NCI-H748 (cell line): ENCODE data around the gene WASF2.

Source experiments
- DNase-seq: peaks from one replicate; lab custom pipeline; 2025; ENCODE audit not compliant: unreplicated experiment; lab: John Stamatoyannopoulos, UW

WASF2 gene

GRCh38 chr1:27363766-27364695, 125.9 kb downstream of the WASF2 start:
- no peak for DNase-seq

GRCh38 chr1:27361553-27361952, 128.4 kb downstream of the WASF2 start:
- DNase-seq: no peak

- DNase-seq: no peak
Observed at GRCh38 chr1:27361044-27361402, 128.9 kb downstream of the WASF2 start.

DNA sequence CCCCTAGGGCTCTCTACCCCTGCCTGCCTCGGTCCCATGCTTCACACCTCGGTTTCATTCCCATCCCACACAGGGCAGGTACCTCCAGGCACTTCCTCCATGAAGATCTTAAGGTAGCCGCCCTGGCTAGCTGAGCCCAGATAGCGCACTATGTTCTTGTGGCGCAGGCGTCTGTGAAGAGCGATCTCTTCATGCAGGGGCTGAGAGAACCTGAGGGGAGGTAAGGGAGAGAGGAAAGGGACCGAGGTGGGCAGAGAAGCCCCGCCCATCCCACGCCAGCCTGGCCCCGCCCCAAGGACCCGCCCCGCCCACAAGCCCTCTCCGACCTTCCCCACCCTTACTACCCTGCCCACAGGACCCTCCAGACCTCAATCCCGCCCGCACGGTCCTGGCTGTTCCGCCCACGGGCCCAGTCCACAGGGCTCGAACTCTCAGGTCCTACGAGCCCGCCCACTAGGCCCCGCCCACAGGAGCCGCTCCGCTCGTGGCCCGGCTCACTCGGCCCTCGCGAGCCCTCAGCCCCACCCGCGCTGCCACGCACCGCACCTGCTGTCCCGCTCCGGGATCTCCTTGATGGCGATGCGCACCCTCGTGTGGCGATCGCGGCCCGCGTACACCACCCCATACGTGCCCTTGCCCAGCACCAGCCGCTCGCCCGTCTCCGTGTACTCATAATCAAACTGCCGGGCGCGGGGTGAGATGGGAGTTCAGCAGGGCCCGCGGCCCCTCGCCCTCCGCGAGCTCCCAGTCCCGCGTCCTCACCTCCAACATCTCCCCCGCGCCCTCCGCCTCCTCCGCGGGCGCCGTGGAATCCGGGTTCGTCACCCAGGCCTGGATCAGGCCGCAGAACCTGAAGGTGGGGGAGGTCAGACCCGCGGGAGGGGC, 129.6 kb downstream of the WASF2 start:
- no peak for DNase-seq

DNA sequence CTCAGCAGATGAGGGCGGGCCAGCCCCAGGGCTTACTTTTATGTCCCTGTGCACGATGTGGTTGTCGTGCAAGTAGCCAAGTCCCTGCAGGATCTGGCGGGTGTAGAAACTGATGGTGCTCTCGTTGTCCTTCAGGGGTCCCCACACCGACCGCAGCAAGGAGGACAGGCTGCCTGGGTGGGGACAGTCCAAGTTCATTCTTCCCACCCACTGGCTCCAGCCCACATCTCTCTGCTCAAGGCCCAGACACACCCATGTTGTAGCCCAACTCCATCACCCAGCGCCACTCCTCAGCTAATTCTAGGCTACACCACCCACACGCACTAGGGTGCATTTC, 130.2 kb downstream of the WASF2 start:
- no peak for DNase-seq

- DNase-seq: no peak
Observed at GRCh38 chr1:27358928-27359313, 131.0 kb downstream of the WASF2 start.

DNA sequence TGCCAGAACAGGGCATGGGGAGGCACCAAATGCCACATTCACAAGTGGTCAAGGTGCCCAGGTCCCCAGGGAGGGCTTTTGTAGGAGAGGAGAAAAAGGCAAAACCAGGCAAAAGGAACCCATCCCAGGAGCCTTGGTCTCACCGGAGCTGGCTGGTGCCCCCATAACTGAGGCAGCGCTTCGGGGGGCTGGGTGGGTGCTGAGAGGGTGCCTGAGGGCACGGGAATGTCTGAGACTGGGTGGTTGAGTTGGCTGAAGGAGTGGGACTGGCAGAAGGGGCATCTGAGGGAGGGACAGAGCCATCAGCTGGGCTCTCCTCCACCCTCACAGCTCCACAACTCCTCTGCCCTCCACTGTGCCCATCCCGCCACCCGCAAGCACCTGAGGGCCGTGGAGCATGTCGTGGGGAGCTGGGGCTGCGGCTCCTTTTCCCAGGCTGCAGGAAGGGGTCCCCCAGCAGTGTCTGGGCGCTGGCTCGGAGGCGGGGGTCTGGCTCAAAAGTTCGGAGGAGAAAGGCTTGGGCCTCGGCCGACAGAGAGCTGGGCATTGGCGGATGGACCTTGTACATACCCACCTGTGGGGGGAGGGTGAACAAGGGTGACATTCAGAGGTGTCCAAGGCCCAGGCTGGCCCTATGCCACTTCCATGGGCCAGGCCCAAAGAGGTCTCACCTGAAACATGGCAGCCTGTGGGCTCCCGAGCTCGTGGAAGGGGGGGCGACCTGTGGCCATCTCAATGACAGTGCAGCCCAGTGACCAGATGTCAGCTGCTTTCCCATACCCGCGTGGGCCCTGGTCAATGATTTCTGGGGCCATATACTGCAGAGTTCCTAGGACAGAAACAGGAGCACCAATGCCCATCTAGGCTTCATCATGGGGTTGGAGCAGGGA, 131.7 kb downstream of the WASF2 start:
- no peak for DNase-seq

DNA sequence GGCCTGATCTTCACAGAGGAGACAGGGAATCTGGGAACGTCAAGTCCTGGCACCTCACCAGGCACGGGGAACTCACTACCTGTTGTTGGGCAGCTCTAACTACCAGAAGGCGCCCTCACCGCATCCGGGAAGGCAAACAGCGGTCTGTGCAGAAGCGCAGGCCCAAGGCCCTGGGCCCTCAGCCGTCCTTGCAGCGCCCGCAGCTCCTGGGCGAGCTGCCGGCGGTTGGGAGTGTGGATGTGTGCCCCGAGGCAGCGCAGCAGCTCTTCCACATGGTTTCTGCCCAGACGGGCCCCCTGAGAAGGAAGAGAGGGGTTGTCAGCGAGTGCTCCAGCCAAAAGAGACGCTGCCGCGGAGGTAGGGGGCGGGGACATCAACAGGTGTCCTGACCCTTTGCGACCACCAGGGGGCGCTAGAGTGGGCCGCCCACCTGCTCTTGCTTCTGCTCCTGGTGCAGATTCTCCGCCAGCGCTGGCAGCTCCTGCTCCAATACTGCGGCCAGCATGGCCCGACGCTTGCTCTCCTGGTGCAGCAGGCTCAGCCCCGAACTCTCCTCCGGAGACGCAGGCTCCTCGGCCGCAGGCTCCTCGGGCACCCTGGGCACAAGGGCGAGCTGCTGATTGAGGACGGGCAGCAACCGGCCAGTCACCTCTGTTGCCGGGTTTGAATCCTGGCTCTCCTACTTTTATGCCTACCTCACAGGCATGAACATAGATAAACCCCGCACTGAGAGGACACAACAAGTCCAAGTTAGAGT, 132.5 kb downstream of the WASF2 start:
- peak; percentile 48 for DNase-seq

GRCh38 chr1:27356619-27357280, 133.2 kb downstream of the WASF2 start:
- no peak for DNase-seq

DNA sequence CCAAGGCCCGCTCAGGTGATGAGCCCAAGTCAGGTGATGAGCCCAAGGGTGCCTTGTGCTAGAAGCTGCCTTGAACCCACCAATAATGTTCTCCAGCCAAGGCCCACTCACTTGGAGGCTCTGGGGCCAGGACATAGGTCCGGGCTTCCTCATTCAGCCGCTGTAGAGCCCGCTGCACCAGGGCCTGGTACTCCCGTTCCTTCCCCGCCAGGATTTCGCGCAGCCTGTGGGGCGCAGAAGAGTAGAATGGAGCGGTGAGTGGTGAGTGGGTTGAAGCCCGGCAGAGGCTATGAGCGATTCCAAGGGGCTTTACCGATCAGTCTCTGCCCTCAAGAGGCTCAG, 133.7 kb downstream of the WASF2 start:
- no peak for DNase-seq

DNA sequence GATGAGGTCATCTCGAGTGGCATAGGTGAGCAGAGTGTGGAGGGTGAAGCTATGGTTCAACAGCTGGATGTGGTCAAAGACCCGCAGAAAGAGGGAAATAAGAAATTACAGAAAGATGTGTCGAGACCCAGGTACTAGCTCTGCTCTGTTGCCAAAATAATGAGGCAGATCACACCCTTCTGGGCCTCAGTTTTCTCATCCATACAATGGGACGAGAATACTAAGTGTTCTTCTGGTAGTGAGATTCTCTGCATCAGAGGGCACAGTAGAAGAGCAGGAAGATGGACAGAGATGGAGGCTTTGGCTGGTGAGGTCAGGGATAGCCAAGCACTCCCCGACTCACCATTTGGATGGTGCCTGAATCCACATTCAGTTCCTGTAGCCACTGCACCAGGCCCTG, 134.3 kb downstream of the WASF2 start:
- DNase-seq: no peak
